ENCODE measurements around the gene MUC6.

- TF ChIP-seq CTCF (IDR thresholded peaks at IDR 0.05; ENCODE audit: control extremely low read depth in 1 of 3, insufficient read depth in 1 of 3, low read depth in 1 of 3, low read length in 3 of 3), result no peak
- no peak for TF ChIP-seq EZH2 (IDR thresholded peaks at IDR 0.05; ENCODE audit: low read depth, low read length, severe bottlenecking)
- no peak for TF ChIP-seq RNF2 (IDR thresholded peaks at IDR 0.05; ENCODE audit: borderline replicate concordance, low read depth, low read length, missing control alignments, poor library complexity, severe bottlenecking)
Observed at GRCh38 chr11:1009371-1009770, 27.1 kb downstream of the MUC6 start.

All from H1 (cell line).